K562 (cell line): ENCODE data around the gene PARD3B.

Experiments used
- HDAC2 ChIP-seq: fragments of 450-650 bp; IDR thresholded peaks from 2 replicates; pipeline ENCODE4 v1.6.1; 2016; ENCODE audit warnings: mild to moderate bottlenecking
- ZNF324 ChIP-seq: fragments of 250-450 bp; sonication (Bioruptor Pico); IDR thresholded peaks from 2 replicates; pipeline ENCODE4 v1.4.0; 2020; ENCODE audit warnings: mild to moderate bottlenecking
- TF ChIP-seq, protein P1 (sequence below), 3 experiments: IDR thresholded peaks in 2 of 3; conservative IDR thresholded peaks in 1 of 3; 2 replicates each; pipeline ENCODE4 v1.5.1; 2011 to 2012; ENCODE audit warnings: low read length in 3 of 3, mild to moderate bottlenecking in 3 of 3, control low read depth in 2 of 3, improper control_type of control experiment in 1 of 3, inconsistent platforms in 1 of 3, low read depth in 1 of 3, mixed read lengths in 1 of 3, moderate library complexity in 1 of 3; ENCODE audit not compliant: insufficient read depth in 2 of 3

DNA sequence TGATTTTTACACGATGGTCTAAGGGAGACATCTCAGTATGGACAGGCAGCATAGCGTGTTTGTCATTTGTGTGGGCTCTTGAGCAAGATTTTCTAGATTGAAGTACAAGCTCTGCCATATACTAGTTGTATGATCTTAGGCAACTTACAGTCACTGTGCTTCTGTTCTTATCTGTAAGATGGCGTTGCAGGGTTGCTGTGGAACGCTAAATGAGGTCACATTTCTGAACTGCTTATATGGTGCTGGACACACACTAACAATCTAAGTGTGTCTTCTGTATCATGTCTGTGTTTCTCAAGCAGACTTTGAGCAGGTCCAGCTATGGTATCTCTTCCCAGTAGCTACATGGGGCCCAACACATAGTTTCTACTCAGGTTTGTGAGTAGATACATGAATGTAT is 29.2 kb downstream of the PARD3B start:
- TF ChIP-seq ZNF324 (CRISPR knock-in tag) (no peak), HDAC2 (no peak)
- TF ChIP-seq, protein P1, sequence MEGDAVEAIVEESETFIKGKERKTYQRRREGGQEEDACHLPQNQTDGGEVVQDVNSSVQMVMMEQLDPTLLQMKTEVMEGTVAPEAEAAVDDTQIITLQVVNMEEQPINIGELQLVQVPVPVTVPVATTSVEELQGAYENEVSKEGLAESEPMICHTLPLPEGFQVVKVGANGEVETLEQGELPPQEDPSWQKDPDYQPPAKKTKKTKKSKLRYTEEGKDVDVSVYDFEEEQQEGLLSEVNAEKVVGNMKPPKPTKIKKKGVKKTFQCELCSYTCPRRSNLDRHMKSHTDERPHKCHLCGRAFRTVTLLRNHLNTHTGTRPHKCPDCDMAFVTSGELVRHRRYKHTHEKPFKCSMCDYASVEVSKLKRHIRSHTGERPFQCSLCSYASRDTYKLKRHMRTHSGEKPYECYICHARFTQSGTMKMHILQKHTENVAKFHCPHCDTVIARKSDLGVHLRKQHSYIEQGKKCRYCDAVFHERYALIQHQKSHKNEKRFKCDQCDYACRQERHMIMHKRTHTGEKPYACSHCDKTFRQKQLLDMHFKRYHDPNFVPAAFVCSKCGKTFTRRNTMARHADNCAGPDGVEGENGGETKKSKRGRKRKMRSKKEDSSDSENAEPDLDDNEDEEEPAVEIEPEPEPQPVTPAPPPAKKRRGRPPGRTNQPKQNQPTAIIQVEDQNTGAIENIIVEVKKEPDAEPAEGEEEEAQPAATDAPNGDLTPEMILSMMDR (IDR thresholded peaks at IDR 0.05 in 2 of 3, conservative IDR thresholded peaks at IDR 0.05 in 1 of 3; ENCODE audit: insufficient read depth in 2 of 3, low read depth in 1 of 3, low read length in 3 of 3), result no peak
